Skin epidermis (tissue), 12 donors: ENCODE data around the gene TBC1D2B.
A peak's percentile ranks its signal among the peaks of the same experiment; 100 is the strongest.

Experiments
- H3K27ac ChIP-seq, 21 experiments: fragments of 200-600 bp; sonication (generic) in 11 of 21; one replicate each; pipeline ENCODE4 v1.5.0; 2020; ENCODE audit warnings: mild to moderate bottlenecking in 3 of 21, inconsistent platforms in 2 of 21, moderate library complexity in 2 of 21
- H3K4me3 ChIP-seq, 7 experiments: fragments of 200-600 bp; sonication (generic) in 2 of 7; one replicate each; pipeline ENCODE4 v1.5.0; 2020; ENCODE audit warnings: inconsistent platforms in 2 of 7, mild to moderate bottlenecking in 2 of 7, moderate library complexity in 1 of 7

TBC1D2B gene

GRCh38 chr15:78060232-78060631, 17.3 kb downstream of the TBC1D2B start:
- H3K4me3 ChIP-seq: no peak overlapping the region
- peak overlapping the region in 11 of 21 experiments; percentile 26 to 95 (median 79) for H3K27ac ChIP-seq

- H3K4me3 ChIP-seq: no peak overlapping the region
- H3K27ac ChIP-seq: peak overlapping the region in 20 of 21 experiments; percentile 2 to 95 (median 72)
Measured at GRCh38 chr15:78059110-78059839, 18.2 kb downstream of the TBC1D2B start.

- no peak overlapping the region for H3K4me3 ChIP-seq
- peak overlapping the region in 20 of 21 experiments; percentile 2 to 95 (median 72) for H3K27ac ChIP-seq
Measured at GRCh38 chr15:78058401-78058935, 19.0 kb downstream of the TBC1D2B start.

GRCh38 chr15:78057803-78058202, 19.7 kb downstream of the TBC1D2B start:
- H3K27ac ChIP-seq: peak overlapping the region in 19 of 21 experiments; percentile 43 to 95 (median 78)

GRCh38 chr15:78056714-78057269, 20.7 kb downstream of the TBC1D2B start:
- Histone ChIP-seq H3K4me3 (no peak overlapping the region), H3K27ac (peak overlapping the region in 20 of 21 experiments; percentile 46 to 95 (median 78))

More at GRCh38 chr15:78057803-78058202, 19.7 kb downstream of the TBC1D2B start:
- no peak overlapping the region for H3K4me3 ChIP-seq

- H3K27ac ChIP-seq: peak overlapping the region; percentile 38 to 95 (median 78)
- no peak overlapping the region for H3K4me3 ChIP-seq
Measured at GRCh38 chr15:78055919-78056713, 21.4 kb downstream of the TBC1D2B start.

- peak overlapping the region in 11 of 21 experiments; percentile 7 to 95 (median 78) for H3K27ac ChIP-seq
- H3K4me3 ChIP-seq: no peak overlapping the region
Measured at GRCh38 chr15:78054966-78055365, 22.5 kb downstream of the TBC1D2B start.

GRCh38 chr15:78054518-78054917, 23.0 kb downstream of the TBC1D2B start:
- Histone ChIP-seq H3K4me3 (no peak overlapping the region), H3K27ac (peak overlapping the region in 5 of 21 experiments; percentile 11 to 95 (median 76))

- Histone ChIP-seq H3K4me3 (no peak overlapping the region), H3K27ac (peak overlapping the region in 16 of 21 experiments; percentile 7 to 95 (median 68))
Measured at GRCh38 chr15:78052545-78052944, 25.0 kb downstream of the TBC1D2B start.

GRCh38 chr15:78052001-78052401, 25.5 kb downstream of the TBC1D2B start:
- no peak overlapping the region for H3K4me3 ChIP-seq
- H3K27ac ChIP-seq: peak overlapping the region in 15 of 21 experiments; percentile 33 to 95 (median 75)

- Histone ChIP-seq H3K4me3 (no peak overlapping the region), H3K27ac (peak overlapping the region in 17 of 21 experiments; percentile 9 to 95 (median 67))
Measured at GRCh38 chr15:78051596-78051995, 25.9 kb downstream of the TBC1D2B start.

- Histone ChIP-seq H3K4me3 (no peak overlapping the region), H3K27ac (peak overlapping the region in 19 of 21 experiments; percentile 1 to 95 (median 65))
Measured at GRCh38 chr15:78050826-78051225, 26.7 kb downstream of the TBC1D2B start.

- peak overlapping the region in 19 of 21 experiments; percentile 9 to 95 (median 67) for H3K27ac ChIP-seq
- no peak overlapping the region for H3K4me3 ChIP-seq
Measured at GRCh38 chr15:78050441-78050809, 27.1 kb downstream of the TBC1D2B start.

- Histone ChIP-seq H3K4me3 (no peak overlapping the region), H3K27ac (peak overlapping the region in 19 of 21 experiments; percentile 14 to 95 (median 68))
Measured at GRCh38 chr15:78049691-78050440, 27.6 kb downstream of the TBC1D2B start.

- peak overlapping the region in 20 of 21 experiments; percentile 32 to 95 (median 72) for H3K27ac ChIP-seq
- no peak overlapping the region for H3K4me3 ChIP-seq
Measured at GRCh38 chr15:78048628-78048920, 28.9 kb downstream of the TBC1D2B start.

GRCh38 chr15:78047761-78048627, 29.5 kb downstream of the TBC1D2B start:
- H3K27ac ChIP-seq: peak overlapping the region in 20 of 21 experiments; percentile 32 to 95 (median 76)

GRCh38 chr15:78046796-78047341, 30.6 kb downstream of the TBC1D2B start:
- H3K27ac ChIP-seq: peak overlapping the region in 20 of 21 experiments; percentile 32 to 95 (median 76)
- H3K4me3 ChIP-seq: no peak overlapping the region

More at GRCh38 chr15:78047761-78048627, 29.5 kb downstream of the TBC1D2B start:
- no peak overlapping the region for H3K4me3 ChIP-seq

GRCh38 chr15:78045189-78045588, 32.3 kb downstream of the TBC1D2B start:
- H3K4me3 ChIP-seq: no peak overlapping the region
- H3K27ac ChIP-seq: peak overlapping the region in 4 of 21 experiments; percentile 33 to 95 (median 70)
